T-helper 22 cell (primary cell): ENCODE measurements around the gene EDAR.

Source experiments
- DNase-seq: peaks from one replicate; pipeline ENCODE4 v3.0.0-alpha.2; 2020; ENCODE audit warnings: low read depth

EDAR gene

GRCh38 chr2:109001201-109001600, 12.2 kb upstream of the EDAR start:
- no peak for DNase-seq

GRCh38 chr2:109000738-109001137, 11.7 kb upstream of the EDAR start:
- no peak for DNase-seq

DNA sequence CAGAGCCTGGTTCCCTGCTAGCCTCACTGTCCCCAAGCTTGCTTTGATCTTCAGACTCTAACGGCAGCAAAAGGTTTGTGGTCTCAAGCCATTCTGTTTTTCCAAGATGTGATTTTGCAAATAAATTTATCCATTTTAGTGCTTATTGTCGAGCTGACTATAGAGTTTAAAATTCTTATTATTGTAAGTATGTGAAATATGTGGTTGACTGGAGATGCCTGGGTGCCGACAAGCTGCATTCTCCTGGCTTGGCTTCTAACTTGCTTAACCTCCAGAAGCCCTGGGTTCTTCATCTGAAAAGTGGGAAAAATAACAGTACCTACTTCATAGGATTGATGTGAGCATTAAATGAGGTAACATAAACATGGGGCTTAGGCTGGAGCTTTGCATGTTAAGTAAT, 9.9 kb upstream of the EDAR start:
- DNase-seq, result no peak

DNA sequence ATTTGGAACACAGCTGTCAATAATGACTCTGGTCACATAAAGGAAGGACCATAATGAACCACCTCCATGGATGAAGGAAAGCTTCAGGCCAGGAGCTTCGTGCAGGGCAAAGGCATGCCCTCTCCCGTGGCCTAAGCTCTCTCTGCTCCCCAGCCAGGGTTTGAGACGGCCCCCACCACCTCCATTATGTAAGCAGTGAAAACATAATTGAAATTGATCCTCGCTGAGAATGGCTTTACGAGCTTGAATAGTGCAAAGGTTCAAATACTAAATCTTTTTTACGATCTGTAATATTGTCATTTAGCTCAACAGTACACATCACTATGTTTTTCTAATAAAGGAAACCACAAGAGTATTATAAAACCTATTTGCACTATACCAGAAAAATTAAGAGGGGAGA, 5.2 kb upstream of the EDAR start:
- DNase-seq, result no peak

GRCh38 chr2:108993095-108993937, 4.3 kb upstream of the EDAR start:
- DNase-seq, result no peak

- no peak for DNase-seq
Measured at GRCh38 chr2:108988076-108988795, 784 bp downstream of the EDAR start.

- no peak for DNase-seq
Measured at GRCh38 chr2:108986916-108987510, 2.0 kb downstream of the EDAR start.

DNA sequence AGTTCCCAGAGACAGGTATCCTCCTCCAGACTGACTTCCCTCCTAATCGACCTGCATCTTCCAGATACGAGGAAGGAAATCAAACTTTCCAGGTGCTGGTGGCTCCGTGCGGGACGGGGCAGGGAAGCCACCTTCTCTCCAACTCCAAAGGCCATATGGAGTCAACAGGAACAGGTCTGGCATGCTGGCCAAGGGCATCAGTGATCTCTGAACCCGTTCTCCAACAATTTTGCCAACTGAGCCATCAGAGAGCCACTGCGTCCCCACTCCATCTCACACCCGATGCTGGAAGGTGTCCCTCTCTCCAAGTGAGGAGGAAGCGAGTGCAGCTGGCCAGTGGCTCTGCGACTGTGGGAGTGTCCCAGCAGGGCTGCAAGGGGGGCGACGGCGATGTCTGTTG, 5.4 kb downstream of the EDAR start:
- no peak for DNase-seq

DNA sequence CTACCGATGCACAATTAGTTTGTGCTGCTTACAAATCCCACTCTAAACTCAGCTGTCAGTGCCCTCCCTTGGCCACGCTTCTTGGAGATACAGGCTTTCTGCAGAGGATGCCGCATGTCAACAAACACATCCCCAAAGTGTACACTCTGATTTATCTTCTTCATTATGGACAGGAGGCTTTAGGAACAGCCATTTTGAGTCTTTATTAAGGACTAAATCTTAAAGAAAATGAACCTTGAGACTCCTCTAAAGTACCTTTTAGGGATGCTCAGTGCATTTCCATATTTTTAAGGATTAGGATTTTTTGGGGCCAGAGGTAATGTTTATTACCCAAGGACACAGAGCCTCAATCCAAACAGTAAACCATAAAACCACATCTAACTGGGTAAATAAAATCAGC, 6.0 kb downstream of the EDAR start:
- no peak for DNase-seq

- no peak for DNase-seq
Measured at GRCh38 chr2:108982259-108982679, 6.8 kb downstream of the EDAR start.

- no peak for DNase-seq
Measured at GRCh38 chr2:108981846-108982245, 7.2 kb downstream of the EDAR start.

GRCh38 chr2:108980076-108980475, 8.9 kb downstream of the EDAR start:
- no peak for DNase-seq

DNA sequence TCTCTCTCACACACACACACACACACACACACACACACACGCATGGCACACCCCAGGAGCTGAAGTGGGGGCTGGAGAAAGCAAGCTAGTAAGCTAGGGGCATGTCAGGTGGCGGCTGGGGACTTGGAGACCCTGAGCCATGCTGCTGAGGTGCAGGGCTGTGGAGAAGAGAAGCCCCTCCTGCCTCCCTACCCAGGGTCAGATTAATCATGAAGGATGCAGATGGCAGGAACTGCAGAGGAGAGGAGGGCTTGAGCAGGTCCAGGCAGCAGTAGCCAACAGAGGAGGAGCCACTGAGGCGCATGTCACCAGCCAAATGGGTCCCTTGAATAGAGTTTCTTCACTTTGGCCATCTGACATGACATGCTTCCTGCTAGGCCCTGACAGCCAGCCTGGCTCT, 9.6 kb downstream of the EDAR start:
- DNase-seq, result no peak

GRCh38 chr2:108978709-108979111, 10.3 kb downstream of the EDAR start:
- no peak for DNase-seq

DNA sequence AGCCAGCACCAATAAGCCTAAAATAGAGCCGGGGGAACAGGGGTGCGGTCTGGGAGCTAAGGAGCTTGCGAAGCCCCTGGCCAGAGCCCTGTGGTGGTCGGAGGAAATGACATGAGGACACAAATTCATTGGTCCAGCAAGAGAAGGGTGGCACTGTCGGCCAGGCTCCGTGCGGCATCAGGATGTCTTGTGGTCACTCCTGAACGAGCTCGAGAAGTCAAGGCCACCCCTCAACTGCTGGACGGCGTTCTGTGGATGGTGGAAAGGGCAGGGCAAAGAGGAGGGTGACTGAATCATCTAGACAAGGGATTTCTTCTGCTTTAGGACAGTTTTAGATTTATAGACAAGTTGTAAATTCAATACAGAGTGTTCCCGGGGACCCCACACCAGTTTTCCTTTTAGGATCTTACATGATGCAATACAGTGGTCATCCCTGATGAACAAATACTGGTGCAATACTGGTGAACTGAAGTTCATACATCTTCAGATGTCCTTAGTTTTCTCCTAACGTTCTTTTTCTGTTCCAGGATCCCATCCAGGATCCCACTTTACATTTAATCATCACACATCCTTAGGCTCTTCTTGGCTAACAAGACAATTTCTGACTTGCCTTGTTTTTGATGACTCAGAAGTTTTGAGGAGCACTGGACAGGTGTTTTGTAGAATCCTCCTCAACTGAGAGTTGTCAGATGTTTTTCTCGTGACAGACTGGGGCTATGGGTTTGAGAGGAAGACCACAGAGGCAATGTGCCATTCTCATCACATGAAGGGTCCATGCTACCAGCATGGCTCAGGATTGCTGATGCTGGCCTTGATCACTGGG, 13.2 kb downstream of the EDAR start:
- DNase-seq, result no peak

DNA sequence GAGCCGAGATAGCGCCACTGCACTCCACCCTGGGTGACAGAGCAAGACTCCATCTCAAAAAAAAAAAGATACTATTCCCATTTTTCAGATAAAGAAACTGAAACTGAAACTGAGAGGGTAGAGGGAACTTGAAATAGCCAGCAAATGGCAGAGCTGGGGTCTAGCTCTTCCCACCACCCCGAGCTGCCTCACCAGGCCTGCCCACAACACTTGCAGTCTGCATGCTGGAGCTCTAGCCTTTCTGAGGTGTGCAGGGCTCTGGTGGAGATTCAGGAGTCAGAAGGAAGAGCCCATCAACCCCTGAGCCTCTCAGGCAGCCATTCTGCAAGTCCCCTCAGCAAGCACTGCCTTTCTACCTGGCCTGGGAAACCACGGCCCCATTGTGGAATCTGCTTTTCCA, 14.3 kb downstream of the EDAR start:
- DNase-seq, result no peak

- DNase-seq, result no peak
Measured at GRCh38 chr2:108972663-108973062, 16.4 kb downstream of the EDAR start.

DNA sequence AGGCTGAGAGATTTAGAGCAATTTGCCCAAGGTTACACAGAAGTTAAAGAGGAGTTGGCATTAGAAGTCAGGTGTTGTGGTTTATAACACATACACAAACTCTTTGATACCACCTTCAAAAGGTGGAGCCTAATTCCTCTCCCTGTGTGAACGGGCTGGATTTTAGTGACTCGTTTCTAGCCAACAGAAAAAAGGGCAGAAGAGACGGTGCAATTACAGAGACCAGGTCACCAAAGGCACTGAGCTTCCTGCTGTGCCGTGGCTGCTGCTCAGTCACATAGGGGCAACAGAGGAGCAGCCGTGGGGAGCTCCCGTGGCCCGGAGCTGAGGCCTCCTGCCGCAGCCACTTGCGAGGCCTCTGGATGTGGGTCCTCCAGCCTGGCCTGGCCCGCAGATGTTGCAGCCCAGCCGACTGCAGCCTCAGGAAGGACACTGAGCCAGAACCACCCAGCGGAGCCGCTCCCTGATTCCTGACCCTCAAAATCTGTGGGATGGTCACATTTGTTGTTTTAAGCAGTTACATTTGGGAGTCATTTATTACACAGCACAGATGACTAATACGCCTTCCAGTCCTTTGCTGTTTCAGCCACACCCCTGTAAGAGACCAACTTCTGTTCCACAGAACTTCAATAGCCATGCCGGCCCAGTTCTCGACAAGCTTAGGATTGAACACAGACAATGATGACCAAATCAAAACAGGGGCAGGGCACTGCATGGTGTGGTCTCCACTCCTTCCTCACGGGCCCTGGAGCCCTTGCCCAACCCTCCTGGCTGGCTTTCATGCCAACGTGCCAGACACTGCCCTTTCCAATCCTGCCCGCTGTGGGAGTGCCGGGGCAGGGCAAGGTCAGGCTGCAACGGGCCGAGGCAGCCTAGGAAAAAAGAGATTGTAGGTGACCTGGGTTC, 17.1 kb downstream of the EDAR start:
- DNase-seq, result no peak

DNA sequence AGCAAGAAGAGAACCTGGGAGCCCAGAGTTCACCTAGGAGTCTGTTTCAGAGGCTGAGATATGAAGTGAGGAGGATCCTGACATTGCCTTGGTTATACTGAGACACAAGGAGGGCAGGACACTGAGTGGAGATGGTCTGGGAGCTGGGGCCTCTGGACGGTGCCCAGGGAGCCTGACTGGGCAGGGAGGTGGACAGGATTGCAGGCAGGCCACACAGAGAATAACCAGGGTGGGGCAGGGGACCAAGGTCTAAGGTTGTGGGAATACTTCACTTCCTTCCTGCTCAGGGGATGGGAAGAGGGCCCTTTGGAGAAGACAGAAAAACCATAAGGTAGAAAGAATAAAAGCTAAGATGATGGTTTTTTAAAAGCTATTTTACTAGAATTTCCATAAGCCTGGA, 18.7 kb downstream of the EDAR start:
- no peak for DNase-seq

DNA sequence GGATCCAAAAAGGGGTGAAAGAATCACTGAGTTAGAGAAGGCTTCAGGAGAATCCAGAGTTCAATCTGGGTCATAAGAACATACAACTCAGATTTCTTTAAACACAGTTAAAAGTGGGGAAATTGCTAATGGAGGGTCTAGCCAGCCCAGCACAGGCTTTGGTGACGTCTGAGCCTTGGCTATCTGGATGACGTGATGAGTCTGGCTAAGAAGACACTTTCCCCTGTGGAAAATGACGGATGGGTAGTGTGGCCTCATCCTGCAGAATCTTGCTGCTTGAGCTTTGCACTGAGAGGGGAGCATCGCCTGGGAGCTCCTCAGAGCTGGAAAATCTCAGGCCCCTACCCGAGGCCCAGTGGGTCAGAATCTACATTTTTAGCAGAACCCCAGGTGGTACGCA, 19.2 kb downstream of the EDAR start:
- no peak for DNase-seq

- no peak for DNase-seq
Measured at GRCh38 chr2:108968619-108969018, 20.4 kb downstream of the EDAR start.
